ENCODE measurements around the gene QPCTL. TPM values are rescaled to one million over a fixed set of nuclear protein-coding genes. Genes with fewer than 3 reads are reported as not detected.

Gene QPCTL
- total and polyA plus RNA-seq, 9 of the 15 experiments (the other 6 are each of a cell fraction or from before 2014, with no cell fraction given): 0.99 to 31.3 (median 12.7) TPM

GRCh38 chr19:45645631-45646344 lies 46.7 kb upstream of the QPCTL start (continued):
- TF ChIP-seq FOXK1 (CRISPR knock-in tag; IDR thresholded peaks at IDR 0.05; ENCODE audit: borderline replicate concordance) (no peak), BACH1 (tag; IDR thresholded peaks at IDR 0.05) (no peak), ZHX1 (conservative IDR thresholded peaks at IDR 0.05; ENCODE audit: low read length) (no peak), SAP30 (IDR thresholded peaks at IDR 0.05; ENCODE audit: borderline replicate concordance, insufficient read depth, low read depth, low read length, poor library complexity, severe bottlenecking) (no peak), E2F3 (CRISPR knock-in tag; IDR thresholded peaks at IDR 0.05) (no peak), VEZF1 (CRISPR knock-in tag; IDR thresholded peaks at IDR 0.05) (peak; percentile 77), ZNF316 (IDR thresholded peaks at IDR 0.05) (no peak), ZNF354B (CRISPR knock-in tag; IDR thresholded peaks at IDR 0.05) (no peak), ZNF324 (CRISPR knock-in tag; IDR thresholded peaks at IDR 0.05) (peak; percentile 69), ATF6 (CRISPR knock-in tag; IDR thresholded peaks at IDR 0.05) (no peak), SIRT6 (IDR thresholded peaks at IDR 0.05; ENCODE audit: low read depth, low read length) (no peak), CEBPG (CRISPR knock-in tag; IDR thresholded peaks at IDR 0.05) (no peak), CEBPG (tag; conservative IDR thresholded peaks at IDR 0.05 in 1 of 2, IDR thresholded peaks at IDR 0.05 in 1 of 2) (no peak), HCFC1 (IDR thresholded peaks at IDR 0.05; ENCODE audit: low read depth, low read length) (peak; percentile 38; the same call in 1 of the 2 replicates), ZNF444 (CRISPR knock-in tag; IDR thresholded peaks at IDR 0.05) (no peak)
- TF ChIP-seq, protein P1, sequence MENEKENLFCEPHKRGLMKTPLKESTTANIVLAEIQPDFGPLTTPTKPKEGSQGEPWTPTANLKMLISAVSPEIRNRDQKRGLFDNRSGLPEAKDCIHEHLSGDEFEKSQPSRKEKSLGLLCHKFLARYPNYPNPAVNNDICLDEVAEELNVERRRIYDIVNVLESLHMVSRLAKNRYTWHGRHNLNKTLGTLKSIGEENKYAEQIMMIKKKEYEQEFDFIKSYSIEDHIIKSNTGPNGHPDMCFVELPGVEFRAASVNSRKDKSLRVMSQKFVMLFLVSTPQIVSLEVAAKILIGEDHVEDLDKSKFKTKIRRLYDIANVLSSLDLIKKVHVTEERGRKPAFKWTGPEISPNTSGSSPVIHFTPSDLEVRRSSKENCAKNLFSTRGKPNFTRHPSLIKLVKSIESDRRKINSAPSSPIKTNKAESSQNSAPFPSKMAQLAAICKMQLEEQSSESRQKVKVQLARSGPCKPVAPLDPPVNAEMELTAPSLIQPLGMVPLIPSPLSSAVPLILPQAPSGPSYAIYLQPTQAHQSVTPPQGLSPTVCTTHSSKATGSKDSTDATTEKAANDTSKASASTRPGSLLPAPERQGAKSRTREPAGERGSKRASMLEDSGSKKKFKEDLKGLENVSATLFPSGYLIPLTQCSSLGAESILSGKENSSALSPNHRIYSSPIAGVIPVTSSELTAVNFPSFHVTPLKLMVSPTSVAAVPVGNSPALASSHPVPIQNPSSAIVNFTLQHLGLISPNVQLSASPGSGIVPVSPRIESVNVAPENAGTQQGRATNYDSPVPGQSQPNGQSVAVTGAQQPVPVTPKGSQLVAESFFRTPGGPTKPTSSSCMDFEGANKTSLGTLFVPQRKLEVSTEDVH (IDR thresholded peaks at IDR 0.05; ENCODE audit: low read depth, partially characterized antibody): peak; percentile 59

Measured in K562 (cell line).